ENCODE measurements around the gene RPL37A.

Gene RPL37A

GRCh38 chr2:216502381-216503158, 3.9 kb downstream of the RPL37A start:
- TF ChIP-seq, protein P1, sequence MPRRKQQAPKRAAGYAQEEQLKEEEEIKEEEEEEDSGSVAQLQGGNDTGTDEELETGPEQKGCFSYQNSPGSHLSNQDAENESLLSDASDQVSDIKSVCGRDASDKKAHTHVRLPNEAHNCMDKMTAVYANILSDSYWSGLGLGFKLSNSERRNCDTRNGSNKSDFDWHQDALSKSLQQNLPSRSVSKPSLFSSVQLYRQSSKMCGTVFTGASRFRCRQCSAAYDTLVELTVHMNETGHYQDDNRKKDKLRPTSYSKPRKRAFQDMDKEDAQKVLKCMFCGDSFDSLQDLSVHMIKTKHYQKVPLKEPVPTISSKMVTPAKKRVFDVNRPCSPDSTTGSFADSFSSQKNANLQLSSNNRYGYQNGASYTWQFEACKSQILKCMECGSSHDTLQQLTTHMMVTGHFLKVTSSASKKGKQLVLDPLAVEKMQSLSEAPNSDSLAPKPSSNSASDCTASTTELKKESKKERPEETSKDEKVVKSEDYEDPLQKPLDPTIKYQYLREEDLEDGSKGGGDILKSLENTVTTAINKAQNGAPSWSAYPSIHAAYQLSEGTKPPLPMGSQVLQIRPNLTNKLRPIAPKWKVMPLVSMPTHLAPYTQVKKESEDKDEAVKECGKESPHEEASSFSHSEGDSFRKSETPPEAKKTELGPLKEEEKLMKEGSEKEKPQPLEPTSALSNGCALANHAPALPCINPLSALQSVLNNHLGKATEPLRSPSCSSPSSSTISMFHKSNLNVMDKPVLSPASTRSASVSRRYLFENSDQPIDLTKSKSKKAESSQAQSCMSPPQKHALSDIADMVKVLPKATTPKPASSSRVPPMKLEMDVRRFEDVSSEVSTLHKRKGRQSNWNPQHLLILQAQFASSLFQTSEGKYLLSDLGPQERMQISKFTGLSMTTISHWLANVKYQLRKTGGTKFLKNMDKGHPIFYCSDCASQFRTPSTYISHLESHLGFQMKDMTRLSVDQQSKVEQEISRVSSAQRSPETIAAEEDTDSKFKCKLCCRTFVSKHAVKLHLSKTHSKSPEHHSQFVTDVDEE (CRISPR knock-in tag; IDR thresholded peaks at IDR 0.05) = no peak
- TF ChIP-seq, protein P2, sequence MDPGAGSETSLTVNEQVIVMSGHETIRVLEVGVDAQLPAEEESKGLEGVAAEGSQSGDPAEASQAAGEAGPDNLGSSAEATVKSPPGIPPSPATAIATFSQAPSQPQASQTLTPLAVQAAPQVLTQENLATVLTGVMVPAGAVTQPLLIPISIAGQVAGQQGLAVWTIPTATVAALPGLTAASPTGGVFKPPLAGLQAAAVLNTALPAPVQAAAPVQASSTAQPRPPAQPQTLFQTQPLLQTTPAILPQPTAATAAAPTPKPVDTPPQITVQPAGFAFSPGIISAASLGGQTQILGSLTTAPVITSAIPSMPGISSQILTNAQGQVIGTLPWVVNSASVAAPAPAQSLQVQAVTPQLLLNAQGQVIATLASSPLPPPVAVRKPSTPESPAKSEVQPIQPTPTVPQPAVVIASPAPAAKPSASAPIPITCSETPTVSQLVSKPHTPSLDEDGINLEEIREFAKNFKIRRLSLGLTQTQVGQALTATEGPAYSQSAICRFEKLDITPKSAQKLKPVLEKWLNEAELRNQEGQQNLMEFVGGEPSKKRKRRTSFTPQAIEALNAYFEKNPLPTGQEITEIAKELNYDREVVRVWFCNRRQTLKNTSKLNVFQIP (CRISPR knock-in tag; IDR thresholded peaks at IDR 0.05; ENCODE audit: borderline replicate concordance, low read depth) = no peak
- TF ChIP-seq TCF4 (CRISPR knock-in tag; IDR thresholded peaks at IDR 0.05; ENCODE audit: borderline replicate concordance) (no peak), ZFP30 (CRISPR knock-in tag; IDR thresholded peaks at IDR 0.05) (no peak), ZNF70 (CRISPR knock-in tag; IDR thresholded peaks at IDR 0.05) (no peak), TOX (CRISPR knock-in tag; IDR thresholded peaks at IDR 0.05; ENCODE audit: borderline replicate concordance) (no peak), OSR1 (CRISPR knock-in tag; IDR thresholded peaks at IDR 0.05) (no peak), CSDC2 (CRISPR knock-in tag; IDR thresholded peaks at IDR 0.05) (no peak), GLIS3 (CRISPR knock-in tag; IDR thresholded peaks at IDR 0.05) (no peak)
- no peak for ATAC-seq

DNA sequence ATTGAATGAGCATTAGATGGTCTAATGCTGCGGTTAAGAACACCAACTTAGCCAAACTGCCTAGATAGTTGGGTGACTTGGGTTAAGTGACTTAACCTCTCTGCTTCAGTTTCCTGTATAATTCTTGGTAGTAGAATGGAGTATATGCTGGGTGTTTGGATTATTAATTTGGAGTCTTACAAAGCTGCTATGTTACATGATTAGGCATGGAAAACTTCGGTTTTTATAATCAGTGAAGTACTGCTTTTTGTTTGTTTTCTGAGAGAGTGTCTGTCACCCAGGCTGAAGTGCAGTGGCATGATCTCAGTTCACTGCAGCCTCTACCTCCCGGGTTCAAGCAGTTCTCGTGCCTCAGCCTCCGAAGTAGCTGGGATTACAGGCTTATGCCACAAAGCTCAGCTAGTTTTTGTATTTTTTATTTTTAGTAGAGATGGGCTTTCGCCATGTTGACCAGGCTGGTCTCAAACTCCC, 4.5 kb downstream of the RPL37A start:
- TF ChIP-seq ZFP3 (CRISPR knock-in tag; IDR thresholded peaks at IDR 0.05) (no peak), ISL1 (CRISPR knock-in tag; IDR thresholded peaks at IDR 0.05) (no peak), PATZ1 (CRISPR knock-in tag; IDR thresholded peaks at IDR 0.05; ENCODE audit: borderline replicate concordance) (no peak), ZNF8 (CRISPR knock-in tag; IDR thresholded peaks at IDR 0.05) (no peak), ZNF70 (CRISPR knock-in tag; IDR thresholded peaks at IDR 0.05) (no peak), CSDC2 (CRISPR knock-in tag; IDR thresholded peaks at IDR 0.05) (no peak)
- TF ChIP-seq, protein P2 (CRISPR knock-in tag; IDR thresholded peaks at IDR 0.05; ENCODE audit: borderline replicate concordance, low read depth) = no peak

GRCh38 chr2:216503697-216504375, 5.2 kb downstream of the RPL37A start:
- TF ChIP-seq ZFP3 (CRISPR knock-in tag; IDR thresholded peaks at IDR 0.05) = no peak
- no peak for TF ChIP-seq ZNF565 (CRISPR knock-in tag; conservative IDR thresholded peaks at IDR 0.05; ENCODE audit: low read depth)
- TF ChIP-seq ZC3H10 (CRISPR knock-in tag; IDR thresholded peaks at IDR 0.05) = no peak
- no peak for TF ChIP-seq CREB5 (CRISPR knock-in tag; IDR thresholded peaks at IDR 0.05; ENCODE audit: low read depth)
- TF ChIP-seq ZNF70 (CRISPR knock-in tag; IDR thresholded peaks at IDR 0.05) = no peak
- no peak for TF ChIP-seq ARNTL (CRISPR knock-in tag; IDR thresholded peaks at IDR 0.05; ENCODE audit: borderline replicate concordance, low read depth)
- TF ChIP-seq CSDC2 (CRISPR knock-in tag; IDR thresholded peaks at IDR 0.05) = no peak
- no peak for TF ChIP-seq TCF4 (CRISPR knock-in tag; IDR thresholded peaks at IDR 0.05; ENCODE audit: borderline replicate concordance)
- TF ChIP-seq OSR1 (CRISPR knock-in tag; IDR thresholded peaks at IDR 0.05) = no peak
- TF ChIP-seq ZFP30 (CRISPR knock-in tag; IDR thresholded peaks at IDR 0.05) = no peak
- TF ChIP-seq ISL1 (CRISPR knock-in tag; IDR thresholded peaks at IDR 0.05) = no peak
- TF ChIP-seq, protein P3, sequence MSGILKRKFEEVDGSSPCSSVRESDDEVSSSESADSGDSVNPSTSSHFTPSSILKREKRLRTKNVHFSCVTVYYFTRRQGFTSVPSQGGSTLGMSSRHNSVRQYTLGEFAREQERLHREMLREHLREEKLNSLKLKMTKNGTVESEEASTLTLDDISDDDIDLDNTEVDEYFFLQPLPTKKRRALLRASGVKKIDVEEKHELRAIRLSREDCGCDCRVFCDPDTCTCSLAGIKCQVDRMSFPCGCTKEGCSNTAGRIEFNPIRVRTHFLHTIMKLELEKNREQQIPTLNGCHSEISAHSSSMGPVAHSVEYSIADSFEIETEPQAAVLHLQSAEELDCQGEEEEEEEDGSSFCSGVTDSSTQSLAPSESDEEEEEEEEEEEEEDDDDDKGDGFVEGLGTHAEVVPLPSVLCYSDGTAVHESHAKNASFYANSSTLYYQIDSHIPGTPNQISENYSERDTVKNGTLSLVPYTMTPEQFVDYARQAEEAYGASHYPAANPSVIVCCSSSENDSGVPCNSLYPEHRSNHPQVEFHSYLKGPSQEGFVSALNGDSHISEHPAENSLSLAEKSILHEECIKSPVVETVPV (CRISPR knock-in tag; IDR thresholded peaks at IDR 0.05) = no peak
- TF ChIP-seq PATZ1 (CRISPR knock-in tag; IDR thresholded peaks at IDR 0.05; ENCODE audit: borderline replicate concordance) = no peak
- TF ChIP-seq SNAI2 (CRISPR knock-in tag; IDR thresholded peaks at IDR 0.05) = no peak
- no peak for TF ChIP-seq BACH2 (CRISPR knock-in tag; IDR thresholded peaks at IDR 0.05; ENCODE audit: borderline replicate concordance)

More for the DNA sequence above, 4.5 kb downstream of the RPL37A start:
- no peak for ATAC-seq

More at GRCh38 chr2:216503697-216504375, 5.2 kb downstream of the RPL37A start:
- no peak for ATAC-seq
